Measurements from ENCODE around the gene NAPSA. TPM values are rescaled to one million over a fixed set of nuclear protein-coding genes. Genes with fewer than 3 reads are reported as not detected.

The NAPSA gene
- total and polyA plus RNA-seq, 9 of the 15 experiments (the other 6 are each of a cell fraction or from before 2014, with no cell fraction given): 0.25 to 1.9 (median 0.69) TPM

- TF ChIP-seq RNF219 (CRISPR knock-in tag; IDR thresholded peaks at IDR 0.05) (no peak), ZNF507 (tag; conservative IDR thresholded peaks at IDR 0.05) (no peak), POLR2B (IDR thresholded peaks at IDR 0.05; ENCODE audit: low read depth, partially characterized antibody) (peak; percentile 88), KLF13 (tag; IDR thresholded peaks at IDR 0.05; ENCODE audit: borderline replicate concordance, low read depth) (no peak), NR3C1 (CRISPR knock-in tag; IDR thresholded peaks at IDR 0.05) (no peak), DPF2 (IDR thresholded peaks at IDR 0.05) (peak; percentile 44; the same call in 1 of the 2 replicates), ZNF583 (CRISPR knock-in tag; IDR thresholded peaks at IDR 0.05) (no peak), HDAC3 (IDR thresholded peaks at IDR 0.05; ENCODE audit: borderline replicate concordance, partially characterized antibody) (no peak), GTF2B (IDR thresholded peaks at IDR 0.05; ENCODE audit: extremely low read depth, insufficient read length) (no peak), RBM25 (IDR thresholded peaks at IDR 0.05; ENCODE audit: low read depth, low read length, severe bottlenecking) (no peak), ZEB2 (IDR thresholded peaks at IDR 0.05) (peak; percentile 53; the same call in 1 of the 2 replicates), SRSF9 (IDR thresholded peaks at IDR 0.05; ENCODE audit: borderline replicate concordance, low read depth, low read length) (no peak), HMGXB4 (CRISPR knock-in tag; IDR thresholded peaks at IDR 0.05) (no peak), ZNF589 (CRISPR knock-in tag; IDR thresholded peaks at IDR 0.05; ENCODE audit: low read depth) (no peak), HCFC1 (IDR thresholded peaks at IDR 0.05; ENCODE audit: low read depth, low read length) (peak; percentile 23; the same call in 1 of the 2 replicates), ZSCAN32 (CRISPR knock-in tag; IDR thresholded peaks at IDR 0.05) (no peak), TEAD2 (tag; IDR thresholded peaks at IDR 0.05) (no peak), CREB5 (CRISPR knock-in tag; IDR thresholded peaks at IDR 0.05) (no peak), SNAPC5 (CRISPR knock-in tag; IDR thresholded peaks at IDR 0.05) (no peak), IRF2 (CRISPR knock-in tag; IDR thresholded peaks at IDR 0.05) (no peak), SMAD1 (IDR thresholded peaks at IDR 0.05; ENCODE audit: low read depth, low read length, partially characterized antibody) (no peak), SMARCE1 (IDR thresholded peaks at IDR 0.05) (no peak), FOXK1 (CRISPR knock-in tag; IDR thresholded peaks at IDR 0.05; ENCODE audit: borderline replicate concordance) (no peak), ZBTB8A (IDR thresholded peaks at IDR 0.05; ENCODE audit: partially characterized antibody) (no peak)
Observed at GRCh38 chr19:50329146-50329925, 36.1 kb downstream of the NAPSA start, which contains the start of gene KCNC3 (continued).

All from K562 (cell line).